Right lobe of liver (tissue), 4 donors: Measurements from ENCODE around the gene RTN4R.
"Not testable (repeated sequence)": the region's sequence is repeated elsewhere in the genome, so short reads cannot be mapped to it uniquely, and the experiment has no call there.

Experiments
- CTCF ChIP-seq, 4 donors: fragments of 200-600 bp in 3 of 4; fragments of 450-650 bp in 1 of 4; IDR thresholded peaks; one replicate each; pipeline versions ENCODE4 v1.5.1 to v1.8.0; 2016 to 2022; ENCODE audit warnings: antibody characterized with exemption in 4 of 4, mild to moderate bottlenecking in 2 of 4
- POLR2A ChIP-seq: fragments of 450-650 bp; IDR thresholded peaks from one replicate; pipeline ENCODE4 v1.6.1; 2017; ENCODE audit warnings: antibody characterized with exemption, mild to moderate bottlenecking
- donor health status: DM: no; HTN: no; CAD: no.
- donor health status: DM: no; HTN: no; CAD: no.
- donor health status: DM: no; HTN: yes; CAD: no.

GRCh38 chr22:20266667-20267440, 1.3 kb downstream of the RTN4R start:
- TF ChIP-seq POLR2A; CTCF (IDR thresholded peaks at IDR 0.05): not testable (repeated sequence)
